HG03025 (cell line): ENCODE data around the gene RTN4R.

ENCODE experiments used
- ATAC-seq: cut with Tn5 transposase; IDR thresholded peaks from one replicate; pipeline ENCODE4 v1.9.1; 2021; ENCODE audit warnings: mild to moderate bottlenecking, moderate library complexity; ENCODE audit not compliant: unreplicated experiment, low FRiP score

Gene RTN4R

DNA sequence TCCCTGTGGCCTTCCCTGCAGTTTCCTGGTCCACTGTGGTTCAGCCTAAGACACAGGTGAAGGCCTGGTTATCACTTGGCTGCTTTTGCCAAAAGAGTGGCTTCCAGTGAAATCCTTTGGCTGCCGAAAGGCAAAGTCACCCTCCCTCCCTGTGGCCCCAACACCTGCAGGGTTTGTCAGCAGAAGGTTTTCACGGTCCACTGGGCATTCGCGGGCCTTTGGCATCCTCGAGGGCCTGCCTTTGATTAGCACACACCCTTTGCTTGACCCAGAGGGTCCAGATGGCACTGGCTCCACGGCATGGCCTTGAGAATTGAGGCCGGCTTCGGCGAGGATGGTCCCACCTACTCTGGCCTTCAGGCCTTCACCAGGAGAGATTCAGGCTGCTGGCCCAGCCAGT is 35.3 kb downstream of the RTN4R start:
- ATAC-seq: no peak

DNA sequence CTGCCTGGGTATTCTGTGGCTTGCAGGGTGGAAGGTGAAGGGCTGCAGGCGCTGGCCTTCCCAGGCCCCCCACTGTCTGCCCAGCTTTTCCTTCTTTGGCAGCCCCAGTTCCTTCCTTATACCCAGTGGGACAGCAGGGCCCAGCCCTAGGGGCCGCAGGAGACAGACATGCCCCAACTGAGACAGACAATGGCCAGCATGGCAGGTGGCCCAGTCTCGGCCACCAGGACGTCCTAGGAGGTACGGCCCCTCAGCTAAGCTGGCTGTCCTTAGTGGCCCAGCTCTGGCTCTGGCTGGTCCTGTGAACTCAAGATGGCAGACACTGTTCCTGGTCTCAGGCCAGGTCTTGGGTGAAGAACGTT is 35.9 kb downstream of the RTN4R start:
- ATAC-seq: no peak

DNA sequence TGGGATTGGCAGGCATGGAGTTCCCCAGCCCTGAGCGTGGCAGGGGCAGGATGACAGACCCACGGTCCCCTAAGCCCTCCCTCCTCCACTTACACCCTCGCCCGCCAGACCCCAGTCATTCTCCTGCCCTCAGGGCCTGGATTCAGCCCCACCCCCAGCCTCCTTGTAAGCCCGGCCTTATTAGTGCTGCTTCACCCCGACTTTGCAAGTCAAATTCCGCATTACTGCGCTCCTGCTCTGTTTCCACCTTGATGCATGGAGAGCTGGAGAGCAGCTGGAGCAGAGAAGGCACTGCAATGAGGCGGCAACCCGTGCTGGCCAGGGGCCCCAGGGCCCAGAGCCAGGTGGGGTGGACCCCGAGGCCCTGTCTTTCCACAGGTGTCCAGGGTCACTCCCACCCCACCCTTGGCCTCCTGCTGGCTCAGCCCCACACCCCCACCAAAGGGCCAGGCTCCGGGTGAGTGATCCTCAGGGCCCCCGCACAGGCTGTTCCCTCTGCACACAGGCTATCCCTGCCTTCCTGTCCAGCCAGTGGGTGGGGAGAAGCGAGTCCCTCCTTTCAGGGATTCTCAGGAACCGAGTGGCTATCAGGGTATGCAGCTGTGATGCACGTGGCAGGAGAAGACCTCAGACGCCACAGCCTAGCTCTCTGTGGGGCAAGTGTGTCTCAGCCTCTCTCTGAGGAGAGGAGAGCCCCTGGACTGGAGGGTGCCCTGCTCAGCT is 36.4 kb downstream of the RTN4R start:
- ATAC-seq: no peak

DNA sequence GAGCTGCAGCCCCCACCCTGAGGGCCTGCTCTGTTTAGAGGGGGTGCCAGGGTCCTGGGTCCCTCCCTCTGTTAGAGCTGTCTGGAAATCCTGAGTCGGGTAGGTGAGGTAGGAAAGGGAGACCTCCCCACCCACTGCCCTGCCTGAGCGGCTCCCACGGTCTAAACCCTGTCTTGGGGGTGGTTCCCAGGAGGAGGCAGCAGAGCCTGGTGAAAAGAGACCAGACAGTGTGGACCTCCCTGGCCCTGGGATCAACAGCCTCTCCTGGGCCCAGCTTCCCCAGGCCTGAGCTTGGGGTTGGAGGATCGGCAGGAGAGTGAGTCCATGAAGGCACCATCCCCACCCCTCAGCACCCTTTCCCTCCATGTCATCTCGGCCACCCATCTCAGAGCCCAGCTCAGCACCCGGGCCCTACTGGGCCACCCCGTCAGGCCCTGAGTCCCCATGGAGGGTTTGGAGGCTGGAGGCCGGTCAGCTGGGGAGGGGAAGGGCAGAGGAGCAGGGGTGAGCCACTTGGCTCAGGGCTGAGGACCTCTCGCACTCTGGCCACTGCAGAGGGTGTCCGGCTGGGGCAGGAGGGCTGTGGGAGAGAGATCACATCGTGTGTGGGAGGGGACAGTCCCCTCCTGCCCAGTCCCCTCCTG is 37.2 kb downstream of the RTN4R start:
- no peak for ATAC-seq

DNA sequence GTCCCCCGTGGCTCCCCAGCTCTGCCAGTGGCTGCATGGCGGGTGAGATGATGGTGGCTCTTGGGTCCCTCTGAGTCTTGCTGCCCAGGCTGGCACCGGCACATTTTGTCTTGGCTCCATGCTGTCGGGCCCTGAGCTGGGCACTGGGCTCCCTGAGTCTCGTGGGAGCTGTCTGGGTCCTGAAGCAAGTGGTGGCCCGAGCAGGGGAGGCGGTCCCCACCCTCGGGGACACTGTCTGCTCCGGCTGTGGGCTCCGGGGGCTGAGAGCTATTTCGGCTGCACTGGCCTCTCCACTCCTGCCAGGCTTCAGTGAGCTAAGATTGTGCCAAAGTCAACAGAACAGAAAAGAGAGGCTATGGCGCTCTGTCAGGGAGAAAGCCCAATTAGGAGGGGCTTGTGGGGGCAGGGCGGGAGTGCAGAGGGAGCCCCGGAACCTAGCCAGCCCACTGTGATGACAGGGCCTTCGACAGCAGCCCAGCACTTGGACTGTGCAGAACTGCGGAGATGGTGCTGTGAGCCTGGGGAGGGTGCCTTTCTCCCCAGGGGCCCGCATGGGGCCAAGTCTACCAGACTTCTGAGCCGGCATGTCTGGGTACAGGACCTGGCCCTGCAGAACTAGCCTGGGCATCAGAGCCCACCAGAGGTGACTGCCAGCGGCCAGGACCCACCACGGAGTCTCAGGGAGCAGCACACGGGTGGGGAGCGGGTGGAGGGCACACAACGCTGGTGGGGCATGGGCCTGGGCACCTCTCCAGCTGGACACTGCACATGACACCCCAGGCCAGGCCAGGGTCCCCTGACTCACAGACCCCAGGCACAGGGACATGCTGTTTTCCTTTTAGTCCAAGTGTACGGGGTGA is 38.0 kb downstream of the RTN4R start:
- no peak for ATAC-seq

DNA sequence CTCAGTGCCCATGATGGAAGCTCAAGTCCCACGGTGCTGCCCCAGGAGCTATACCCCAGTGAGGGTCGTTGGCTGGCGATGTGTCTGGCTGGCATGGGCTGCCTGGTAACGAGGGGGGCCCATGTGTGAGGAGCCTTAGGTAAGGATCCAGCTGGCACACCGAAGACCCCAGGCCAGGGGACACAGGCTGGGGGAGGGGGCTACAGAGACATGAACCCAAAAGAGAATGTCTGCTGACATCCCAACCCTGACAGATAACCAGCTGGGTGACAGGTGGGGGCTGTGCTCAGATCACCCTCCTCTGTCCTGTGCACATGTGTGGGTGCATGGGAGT is 39.2 kb downstream of the RTN4R start:
- ATAC-seq: no peak

DNA sequence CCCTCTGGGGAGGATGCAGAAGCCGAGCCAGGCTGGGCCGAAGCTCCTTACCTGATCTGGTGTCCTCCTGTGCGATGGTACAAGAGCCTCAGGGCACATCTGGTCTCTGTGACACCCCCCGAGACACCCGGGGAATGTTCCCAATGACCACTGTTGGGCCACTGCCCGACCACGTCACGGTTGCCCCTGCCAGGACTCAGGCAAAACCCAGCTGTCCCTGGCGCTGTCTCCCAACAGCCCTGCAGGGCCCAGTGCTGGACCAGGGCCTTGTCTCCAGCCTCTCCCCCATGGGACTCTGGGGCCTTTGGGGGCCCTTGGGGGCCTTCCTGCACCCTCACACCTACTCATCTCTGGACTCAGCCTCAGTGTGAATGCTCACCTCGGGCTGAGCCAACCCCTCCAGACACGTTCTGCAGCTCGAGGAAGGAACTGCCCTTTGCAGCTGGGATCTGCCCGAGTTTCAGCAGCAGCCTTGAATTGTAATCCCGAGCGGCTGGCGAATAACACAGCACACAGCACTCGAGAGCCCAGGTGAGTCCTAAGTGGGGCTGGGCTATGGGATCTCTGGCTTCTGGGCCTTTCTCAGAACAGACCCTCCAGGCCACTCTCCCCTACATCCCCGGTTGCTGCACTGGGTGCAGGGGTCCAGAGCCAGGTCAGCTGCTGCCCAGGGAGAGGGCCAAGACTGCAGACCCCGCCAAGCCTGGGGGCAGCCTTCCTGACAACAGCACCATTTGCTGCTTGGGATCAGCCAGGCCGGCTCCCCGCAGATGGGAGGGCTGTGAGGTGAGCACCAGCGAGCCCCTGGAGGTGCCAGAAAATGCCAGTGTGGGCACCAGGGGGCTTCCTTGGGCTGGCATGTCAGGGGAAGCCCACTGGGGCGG is 39.8 kb downstream of the RTN4R start:
- ATAC-seq: no peak

DNA sequence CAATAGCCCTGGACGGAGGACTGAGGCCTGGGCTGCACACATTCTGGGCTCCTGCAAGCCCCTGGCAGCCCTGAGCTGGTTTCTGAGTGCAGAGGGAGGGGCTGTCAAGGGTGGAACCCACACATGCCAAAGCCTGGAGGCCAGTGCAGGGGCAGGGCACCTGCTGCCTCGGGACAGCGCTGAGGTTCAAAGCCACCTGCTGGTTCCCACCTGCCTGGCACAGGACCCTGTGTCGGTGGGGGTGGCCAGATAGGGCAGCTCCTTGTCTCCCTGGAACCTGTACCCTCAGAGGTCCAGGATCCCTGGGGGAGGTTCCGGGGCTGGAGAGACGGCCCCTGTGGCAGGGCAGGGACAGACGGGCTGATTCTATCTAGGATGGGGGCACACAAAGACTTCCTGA is 40.8 kb downstream of the RTN4R start:
- no peak for ATAC-seq

DNA sequence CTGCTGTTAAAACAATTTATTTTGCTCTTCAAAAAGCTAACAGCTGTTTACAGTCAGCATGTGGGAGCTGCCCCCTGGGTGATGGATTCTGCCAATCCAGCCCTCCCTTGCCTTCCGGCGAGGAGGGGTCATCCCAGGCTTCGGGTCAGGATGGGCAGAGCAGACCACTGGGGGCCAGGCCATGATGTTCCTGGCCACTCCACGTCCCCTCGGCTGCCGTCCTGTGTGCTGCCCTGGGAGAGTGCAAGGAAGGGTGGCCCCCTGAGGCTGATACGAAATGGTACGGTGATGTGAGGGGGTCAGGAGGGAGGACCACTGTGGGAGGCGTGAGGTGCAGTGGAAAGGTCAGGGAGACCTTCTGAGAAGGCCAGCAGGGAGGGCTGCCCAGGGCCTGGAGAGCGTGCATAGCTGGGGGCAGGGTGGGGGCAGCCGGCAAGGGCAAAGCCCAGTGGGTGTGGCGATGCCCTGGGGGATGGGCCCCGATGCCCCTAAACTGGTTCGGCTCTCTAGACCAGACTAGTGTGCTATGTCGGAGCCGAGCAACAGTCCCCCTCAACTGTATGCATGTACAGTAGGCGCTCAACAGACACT is 41.3 kb downstream of the RTN4R start:
- ATAC-seq: no peak

DNA sequence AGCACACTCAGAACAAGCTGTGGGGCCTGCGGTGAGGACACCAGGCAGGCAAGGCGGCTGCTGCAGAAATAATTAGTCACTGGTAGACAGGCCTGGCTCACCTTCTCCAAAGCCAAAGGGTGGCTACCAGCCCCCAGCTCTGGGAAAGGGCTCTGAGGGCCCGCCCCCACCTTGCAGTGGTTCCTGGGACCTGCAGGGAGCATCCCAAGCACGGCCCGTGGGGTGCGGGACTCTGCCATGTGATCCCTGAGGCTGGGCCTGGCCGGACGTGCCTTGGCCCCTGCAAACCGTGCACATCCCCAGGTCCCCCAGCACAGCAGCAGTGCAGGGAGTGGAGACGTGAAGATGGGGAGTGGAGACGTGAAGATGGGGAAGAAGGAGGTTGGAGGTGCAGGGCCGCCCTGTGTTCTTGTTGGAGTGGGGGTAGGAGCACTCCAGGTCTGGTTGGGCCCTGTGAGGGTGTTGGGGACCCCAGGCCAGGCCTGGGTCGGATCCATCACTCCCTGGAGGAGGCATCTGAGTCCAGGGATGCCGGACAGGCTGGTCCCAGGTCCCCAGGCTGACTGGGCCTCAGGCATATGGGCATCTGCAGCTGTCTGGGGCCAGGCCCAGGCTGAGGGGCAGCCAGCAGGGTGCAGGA is 41.9 kb downstream of the RTN4R start:
- no peak for ATAC-seq

DNA sequence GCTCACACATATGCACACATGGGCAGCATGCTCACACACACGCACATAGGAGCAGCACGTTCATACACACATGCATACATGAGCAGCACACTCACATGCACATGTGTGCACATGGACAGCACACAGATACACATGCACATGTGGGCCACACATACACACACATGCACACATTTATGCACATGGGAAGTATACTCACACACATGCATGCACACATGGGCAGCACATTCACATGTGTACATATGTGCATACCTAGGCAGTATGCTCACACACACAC is 42.5 kb downstream of the RTN4R start:
- no peak for ATAC-seq

DNA sequence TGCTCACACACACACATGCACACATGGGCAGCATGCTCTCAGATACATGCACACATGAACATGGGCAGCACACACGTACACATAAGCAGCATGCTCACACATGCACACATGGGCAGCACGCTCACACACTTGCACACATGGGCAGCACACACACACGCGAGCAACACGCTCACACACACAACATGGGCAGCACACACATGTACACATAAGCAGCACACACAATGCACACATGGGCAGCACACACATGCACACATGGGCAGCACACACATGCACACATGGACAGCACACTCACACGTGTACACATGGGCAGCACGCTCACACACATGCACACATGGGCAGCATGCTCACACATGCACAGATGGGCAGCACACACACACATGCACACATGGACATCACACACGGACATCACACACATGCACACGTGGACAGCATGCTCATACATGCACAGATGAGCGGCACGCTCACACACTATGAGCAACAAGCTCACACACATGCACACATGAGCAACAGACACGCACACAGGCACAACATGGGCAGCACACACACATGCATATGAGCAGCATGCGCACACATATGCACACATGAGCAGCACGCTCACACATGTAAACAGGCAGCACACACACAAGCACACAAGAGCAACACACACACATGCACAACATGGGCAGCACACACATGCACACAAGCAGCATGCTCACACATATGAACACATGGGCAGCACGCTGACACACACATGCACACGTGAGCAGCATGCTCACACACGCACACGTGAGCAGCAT is 43.0 kb downstream of the RTN4R start:
- ATAC-seq: no peak

DNA sequence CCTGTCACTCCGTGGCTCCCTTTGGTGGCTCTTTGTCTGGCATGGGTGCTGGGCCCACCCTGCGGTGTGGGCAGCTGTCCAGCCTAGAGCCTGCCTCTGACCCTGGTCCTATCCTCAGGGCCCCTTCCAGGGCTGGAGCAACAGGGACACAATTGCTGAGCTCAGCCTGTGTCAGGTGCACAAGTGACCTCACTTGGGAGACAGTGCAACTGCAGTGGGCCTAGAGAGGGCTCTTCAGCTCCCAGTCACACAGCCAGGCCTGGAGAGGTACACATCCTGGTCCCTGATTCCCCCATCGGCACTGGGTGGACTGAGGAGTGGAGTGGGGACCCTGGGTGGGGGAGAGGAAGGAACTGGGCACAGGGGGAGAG is 43.9 kb downstream of the RTN4R start:
- ATAC-seq: no peak

DNA sequence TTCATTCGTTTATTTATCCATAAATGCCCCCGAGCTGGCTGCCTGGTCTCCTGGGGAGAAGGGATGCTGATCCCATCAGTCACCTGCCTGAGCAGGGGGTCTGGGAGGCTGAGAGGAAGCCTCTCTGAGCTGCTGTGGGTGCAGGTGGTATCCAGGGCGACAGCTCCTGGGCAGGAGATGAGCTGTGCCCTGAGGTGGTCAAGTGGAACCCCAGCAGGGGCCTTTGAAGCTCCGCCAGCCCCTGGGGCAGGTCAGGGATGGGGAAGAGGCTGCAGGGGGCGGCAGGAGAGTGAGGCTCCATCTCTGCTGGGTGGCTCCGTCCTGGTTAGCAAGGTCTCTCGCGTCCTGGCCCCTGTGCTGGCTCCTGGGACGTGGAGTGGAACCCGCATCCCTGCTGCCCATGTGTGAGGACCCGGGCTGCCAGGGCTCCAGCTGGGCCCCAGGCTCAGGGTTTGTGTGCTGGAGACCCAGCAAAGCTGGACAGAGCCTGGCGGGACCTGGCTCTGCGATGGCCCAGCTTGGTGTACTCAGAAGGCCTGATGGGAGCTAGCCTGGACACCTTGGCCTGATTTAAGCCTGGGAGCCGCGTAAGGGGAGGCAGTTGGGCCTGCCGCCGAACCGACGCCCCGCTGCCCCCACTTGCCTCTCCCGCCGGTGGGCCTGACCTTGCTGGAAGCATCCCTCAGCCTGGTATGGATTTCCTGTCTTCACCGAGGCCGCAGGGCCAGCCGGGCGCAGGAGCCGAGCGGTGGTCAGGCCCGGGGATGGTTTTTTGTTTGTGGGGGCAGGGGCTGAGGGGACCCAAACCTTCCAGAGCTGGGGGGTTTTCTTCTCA is 44.5 kb downstream of the RTN4R start:
- ATAC-seq: no peak

DNA sequence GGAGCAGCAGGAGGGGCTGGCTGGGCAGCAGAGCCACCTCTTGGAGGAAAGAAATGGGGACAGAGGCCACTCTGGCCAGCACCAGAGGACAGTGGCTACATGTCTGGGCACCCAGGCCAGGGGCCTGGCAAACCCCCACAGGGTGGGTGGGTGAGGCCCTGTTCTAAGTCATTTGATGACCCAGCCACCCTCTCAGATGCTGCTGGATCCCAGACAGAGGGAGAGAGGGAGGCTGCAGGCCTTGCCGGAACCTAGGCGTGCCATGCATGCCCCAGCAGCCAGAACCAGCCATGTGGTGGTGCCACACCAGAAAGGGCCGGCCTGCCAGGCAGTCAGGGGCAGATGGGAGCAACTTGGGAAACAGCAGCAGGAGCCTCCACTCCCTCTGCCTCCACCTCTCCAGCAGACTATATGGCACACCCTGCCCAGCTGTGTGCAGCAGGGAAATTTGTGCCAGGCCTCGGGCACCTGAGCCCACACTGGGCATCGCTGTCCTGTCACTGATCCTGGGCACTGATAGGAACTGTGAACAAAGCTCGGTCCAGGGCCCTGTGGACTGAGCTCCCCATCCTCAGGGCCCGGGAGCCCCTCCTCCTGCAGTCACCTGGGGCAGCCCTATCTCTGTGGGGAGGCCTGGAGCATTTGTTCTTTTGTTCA is 45.2 kb downstream of the RTN4R start:
- ATAC-seq: no peak

DNA sequence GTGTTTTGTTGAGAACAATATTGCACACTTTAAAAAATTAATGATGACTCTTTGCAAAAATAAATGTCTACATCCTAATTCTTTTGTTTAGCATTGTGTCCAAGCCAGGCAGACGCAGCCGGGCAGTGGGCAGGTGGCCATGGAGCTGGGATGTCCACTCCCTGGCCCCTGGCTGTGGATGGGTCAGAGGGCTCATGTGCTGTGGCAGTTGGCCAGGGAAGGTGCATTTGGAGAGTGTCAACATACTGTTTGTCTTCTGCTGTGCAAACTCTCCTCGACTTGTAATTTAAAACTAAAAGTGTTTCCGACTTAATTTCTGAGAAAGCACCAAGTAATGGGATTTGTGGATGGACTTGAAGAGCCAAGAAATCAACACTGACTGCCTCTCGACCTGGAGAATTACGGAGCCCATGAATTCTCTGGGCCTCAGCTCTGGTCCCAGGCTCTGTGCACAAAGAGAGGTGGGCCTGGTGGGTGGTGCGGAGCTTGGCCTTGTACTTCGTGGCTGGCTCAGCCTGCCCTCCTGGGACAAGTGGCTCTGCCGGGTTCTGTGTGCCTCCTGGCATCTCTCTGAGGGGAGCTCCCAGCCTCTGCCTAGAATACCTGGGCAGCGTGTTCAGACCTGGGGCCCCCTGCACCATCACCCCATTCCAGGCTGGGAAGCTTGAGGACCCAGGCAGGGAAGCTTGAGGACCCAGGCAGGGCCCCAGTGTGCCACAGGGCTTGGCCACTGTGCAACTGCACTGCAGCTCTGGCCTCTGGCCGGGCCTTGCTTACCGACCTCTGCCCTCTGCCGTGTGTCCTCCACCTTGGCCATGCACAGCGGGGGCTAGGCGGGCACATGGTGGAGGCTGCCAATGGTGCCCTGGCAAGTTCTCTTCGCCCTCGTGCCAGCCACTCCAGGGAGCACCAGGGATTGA is 46.4 kb downstream of the RTN4R start:
- no peak for ATAC-seq

DNA sequence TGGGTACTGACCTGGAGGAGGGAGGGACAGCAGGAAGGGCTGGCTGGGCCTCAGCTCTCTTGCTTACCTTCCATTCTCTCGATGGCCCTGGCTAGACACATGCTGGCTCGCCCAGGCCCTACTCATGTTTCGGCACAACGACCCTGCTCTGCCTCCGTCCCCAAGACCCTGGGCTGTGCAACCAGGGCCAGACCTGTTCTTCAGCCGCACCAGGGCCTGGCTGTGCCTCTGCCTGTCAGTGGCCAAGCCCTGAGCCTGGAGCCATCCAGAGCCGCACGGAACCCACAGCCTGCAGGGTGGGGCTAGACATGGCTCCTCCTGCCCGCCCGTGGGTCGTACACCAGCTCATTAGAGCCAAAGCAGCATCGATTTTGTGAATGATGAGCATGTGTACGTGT is 47.5 kb downstream of the RTN4R start:
- ATAC-seq: no peak
